H54 (cell line): ENCODE data around the gene TRAPPC2L.

Experiments used
- DNase-seq: peaks from one replicate; pipeline ENCODE4 v3.0.0; 2011; ENCODE audit warnings: low spot score, mixed read lengths; ENCODE audit not compliant: insufficient read length
- FAIRE-seq: peaks from 3 replicates; lab custom pipeline; 2011; peaks lifted over from hg19 to GRCh38; lab: Jason Lieb, UNC
- POLR2A ChIP-seq: IDR thresholded peaks from 2 replicates; pipeline ENCODE4 v1.6.1; 2011; ENCODE audit warnings: low read depth, mild to moderate bottlenecking, low read length

TRAPPC2L gene

DNA sequence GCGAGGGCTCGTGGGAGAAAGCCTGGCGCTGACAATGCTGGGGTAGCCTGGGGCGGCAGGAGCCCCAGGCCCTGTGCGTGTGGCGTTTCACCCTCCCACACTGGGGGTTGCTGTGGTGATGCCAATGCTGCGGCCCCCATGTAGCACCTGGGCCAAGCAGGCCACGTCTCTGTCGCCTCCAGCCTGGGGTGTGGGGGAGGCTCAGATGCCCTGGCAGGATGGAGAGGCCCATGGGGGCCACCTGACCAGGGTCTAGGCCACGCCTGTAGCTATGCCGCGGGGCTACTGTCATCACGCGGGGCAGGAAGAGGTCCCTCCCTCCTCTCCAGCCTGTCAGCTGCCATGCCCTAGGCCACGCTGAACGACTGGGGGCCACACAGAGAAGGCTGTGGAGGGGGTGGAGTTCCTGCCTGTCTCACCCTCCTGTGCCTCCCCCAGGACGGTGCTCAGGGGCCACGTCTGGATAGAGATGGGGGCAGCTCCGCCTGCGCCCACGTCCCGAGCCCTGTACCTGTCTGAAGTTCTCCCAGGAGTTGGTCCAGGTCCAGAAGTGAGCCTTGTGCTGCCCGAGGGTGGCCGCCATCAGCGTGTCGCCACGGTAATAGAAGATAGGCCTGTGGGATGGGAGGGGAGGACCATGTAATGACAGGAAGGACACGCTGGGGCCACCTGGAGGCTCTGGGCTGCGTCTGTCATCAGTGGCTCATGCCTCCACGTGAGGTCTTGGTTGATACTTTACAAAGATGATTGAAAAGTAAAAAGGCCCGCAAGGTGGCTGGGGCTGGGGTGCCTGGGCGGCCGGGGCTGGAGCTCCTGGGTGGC, 32.5 kb upstream of the TRAPPC2L start:
- no peak for TF ChIP-seq POLR2A
- DNase-seq: no peak
- no peak for FAIRE-seq

DNA sequence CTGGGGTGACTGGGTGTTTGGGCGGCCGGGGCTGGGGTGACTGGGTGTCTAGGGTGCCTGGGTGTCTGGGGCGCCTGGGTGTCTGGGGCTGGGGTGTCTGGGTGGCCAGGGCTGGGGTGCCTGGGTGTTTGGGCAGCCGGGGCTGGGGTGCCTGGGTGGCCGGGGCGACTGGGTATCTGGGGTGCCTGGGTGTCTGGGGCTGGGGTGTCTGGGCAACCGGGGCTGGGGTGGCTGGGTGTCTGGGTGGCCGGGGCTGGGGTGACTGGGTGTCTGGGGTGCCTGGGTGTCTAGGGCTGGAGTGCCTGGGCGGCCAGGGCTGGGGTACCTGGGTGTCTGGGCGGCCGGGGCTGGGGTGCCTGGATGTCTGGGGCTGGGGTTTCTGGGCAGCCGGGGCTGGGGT, 31.8 kb upstream of the TRAPPC2L start:
- DNase-seq: no peak
- FAIRE-seq: no peak
- no peak for TF ChIP-seq POLR2A

GRCh38 chr16:88826070-88826840, 30.7 kb upstream of the TRAPPC2L start:
- FAIRE-seq (no peak), DNase-seq (no peak)
- no peak for TF ChIP-seq POLR2A

DNA sequence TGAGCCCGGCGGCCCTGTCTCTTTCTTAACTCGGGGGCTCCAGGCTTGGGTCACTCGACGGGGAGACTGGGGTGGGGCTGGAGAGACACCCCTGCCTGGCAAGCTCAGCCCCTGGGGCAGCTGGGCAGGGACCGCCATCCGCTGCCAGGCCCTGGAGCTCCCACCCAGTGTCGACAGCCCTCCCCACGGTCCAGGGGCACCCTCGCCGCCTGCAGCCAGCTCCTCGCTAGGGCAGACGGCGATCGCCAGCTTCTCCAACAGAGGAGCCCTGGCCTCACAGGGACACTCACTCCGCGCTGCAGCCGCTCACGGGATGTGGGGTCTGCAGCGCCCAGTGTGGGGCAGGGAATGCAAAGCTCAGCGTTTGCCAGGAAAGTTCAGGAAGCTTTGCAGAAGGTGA, 29.2 kb upstream of the TRAPPC2L start:
- FAIRE-seq (no peak), DNase-seq (no peak)
- no peak for TF ChIP-seq POLR2A

DNA sequence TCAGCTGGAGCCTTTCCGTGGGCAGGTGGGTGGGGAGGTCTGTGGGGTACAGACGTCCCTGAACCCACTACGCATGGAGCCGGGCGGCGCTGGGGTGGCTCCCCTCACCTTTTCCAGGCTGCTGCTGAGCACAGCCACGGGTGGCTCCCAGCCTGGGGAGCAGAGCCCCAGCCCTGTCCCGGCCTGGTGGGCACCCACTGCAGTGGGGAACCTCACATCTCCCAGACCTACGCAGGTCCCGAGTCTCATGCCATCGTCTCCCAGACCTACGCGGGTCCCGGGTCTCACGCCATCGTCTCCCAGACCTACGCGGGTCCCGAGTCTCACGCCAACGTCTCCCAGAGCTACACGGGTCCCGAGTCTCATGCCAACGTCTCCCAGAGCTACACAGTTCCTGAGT, 28.2 kb upstream of the TRAPPC2L start:
- TF ChIP-seq POLR2A: no peak
- DNase-seq: no peak
- no peak for FAIRE-seq

- no peak for TF ChIP-seq POLR2A
- FAIRE-seq: no peak
- no peak for DNase-seq
Observed at GRCh38 chr16:88830258-88830657, 26.7 kb upstream of the TRAPPC2L start.

DNA sequence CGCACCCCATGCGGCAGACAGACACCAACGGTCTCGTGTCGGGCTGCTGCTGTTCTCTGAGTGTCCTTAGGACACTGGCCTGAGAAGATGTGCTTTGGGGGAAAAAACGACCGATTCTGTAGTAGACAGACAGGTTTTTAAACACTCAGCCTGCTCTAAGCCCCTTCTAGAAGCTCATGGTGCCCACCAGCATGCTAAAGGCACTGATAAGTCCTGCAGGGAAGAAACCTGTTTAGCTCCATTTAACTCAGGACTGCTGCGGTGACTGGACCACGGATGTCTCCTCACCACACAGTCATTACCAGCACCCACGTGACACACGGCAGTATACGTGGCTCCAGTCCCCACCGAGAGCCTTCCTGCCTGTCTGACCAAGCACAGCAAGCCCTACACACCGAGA, 26.1 kb upstream of the TRAPPC2L start:
- DNase-seq: no peak
- no peak for FAIRE-seq

GRCh38 chr16:88831838-88832237, 25.1 kb upstream of the TRAPPC2L start:
- TF ChIP-seq POLR2A: no peak
- peak; percentile 52 for DNase-seq
- no peak for FAIRE-seq

More for the DNA sequence above, 26.1 kb upstream of the TRAPPC2L start:
- no peak for TF ChIP-seq POLR2A

DNA sequence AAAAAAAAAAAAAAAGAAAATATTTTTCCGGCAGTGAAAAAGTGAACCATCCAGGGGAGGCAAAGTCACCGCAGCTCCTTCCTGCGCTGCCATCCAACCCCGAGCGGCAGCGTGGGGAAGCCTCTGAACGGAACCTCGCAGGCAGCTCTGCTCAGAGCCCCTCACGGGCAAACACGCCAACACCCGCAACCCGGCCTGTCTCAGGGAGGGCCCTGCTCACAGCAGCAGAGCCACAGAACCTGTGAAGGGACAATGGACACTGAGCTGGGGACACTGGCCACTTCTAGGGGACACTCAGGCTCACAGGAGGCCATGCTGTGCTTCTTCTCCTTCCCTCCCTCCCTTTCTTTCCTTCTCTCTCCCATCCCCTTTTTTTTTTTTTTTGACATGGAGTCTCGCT, 23.8 kb upstream of the TRAPPC2L start:
- no peak for TF ChIP-seq POLR2A
- FAIRE-seq (no peak), DNase-seq (no peak)

GRCh38 chr16:88834670-88835069, 22.3 kb upstream of the TRAPPC2L start:
- no peak for TF ChIP-seq POLR2A
- DNase-seq (no peak), FAIRE-seq (no peak)

GRCh38 chr16:88835383-88835782, 21.5 kb upstream of the TRAPPC2L start:
- FAIRE-seq: no peak
- DNase-seq: no peak
- TF ChIP-seq POLR2A: no peak

DNA sequence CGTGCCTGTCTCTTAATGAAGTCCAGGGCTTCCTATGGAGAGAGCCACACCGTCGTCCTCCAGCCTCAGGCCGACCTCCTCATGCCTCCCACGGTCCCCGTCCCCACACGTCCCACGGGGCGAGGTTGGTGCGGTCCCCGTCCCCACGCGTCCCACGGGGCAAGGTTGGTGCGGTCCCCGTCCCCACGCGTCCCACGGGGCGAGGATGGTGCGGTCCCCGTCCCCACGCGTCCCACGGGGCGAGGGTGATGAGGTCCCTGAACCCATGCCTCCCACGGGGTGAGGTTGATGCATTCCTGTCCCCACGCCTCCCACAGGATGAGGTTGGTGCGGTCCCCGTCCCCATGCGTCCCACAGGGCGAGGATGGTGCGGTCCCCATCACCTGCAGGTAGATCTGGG, 21.1 kb upstream of the TRAPPC2L start:
- DNase-seq (no peak), FAIRE-seq (no peak)
- no peak for TF ChIP-seq POLR2A

DNA sequence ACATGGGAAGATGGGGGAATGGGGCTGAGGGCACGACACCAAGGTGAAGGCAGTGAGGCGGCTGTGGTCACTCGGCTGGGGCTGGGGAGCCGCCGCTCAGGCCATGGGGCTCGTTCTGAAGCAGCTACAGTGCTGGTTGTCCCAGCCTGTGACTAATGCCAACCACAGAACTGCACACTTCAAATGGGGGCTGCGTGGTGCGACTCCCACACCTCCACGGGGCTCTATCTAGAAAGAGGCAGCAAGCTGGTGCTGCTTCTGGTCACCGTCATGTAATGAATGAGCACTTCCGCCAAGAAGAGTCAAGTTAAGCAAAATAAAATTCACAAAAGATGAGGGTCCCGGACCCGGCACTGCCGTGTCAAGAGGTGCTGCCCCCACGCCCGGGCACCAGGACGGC, 20.1 kb upstream of the TRAPPC2L start:
- no peak for FAIRE-seq
- no peak for DNase-seq
- TF ChIP-seq POLR2A: no peak

GRCh38 chr16:88837806-88838205, 19.1 kb upstream of the TRAPPC2L start:
- TF ChIP-seq POLR2A: no peak
- FAIRE-seq (no peak), DNase-seq (no peak)
